H1 (cell line): ENCODE data around the gene TMPO.

Experiments used
- EZH2 ChIP-seq: fragments of 200-600 bp; sonication (generic); IDR thresholded peaks from 2 replicates; pipeline ENCODE4 v1.7.1; 2012; ENCODE audit warnings: low read depth, mild to moderate bottlenecking, moderate library complexity, low read length, inconsistent platforms; ENCODE audit not compliant: severe bottlenecking
- NANOG ChIP-seq: IDR thresholded peaks from 2 replicates; pipeline ENCODE4 v1.6.1; 2011; ENCODE audit warnings: low read length, low read depth, mild to moderate bottlenecking, inconsistent platforms; ENCODE audit not compliant: insufficient read depth, poor library complexity, severe bottlenecking
- POLR2AphosphoS5 ChIP-seq: IDR thresholded peaks from 2 replicates; pipeline ENCODE4 v1.6.1; 2011; ENCODE audit warnings: low read depth, low read length
- SIN3A ChIP-seq, 2 experiments: IDR thresholded peaks in 1 of 2; conservative IDR thresholded peaks in 1 of 2; 2 replicates each; pipeline ENCODE4 v1.6.1; 2011 to 2012; ENCODE audit warnings: low read length in 2 of 2, improper control_type of control experiment in 1 of 2, low read depth in 1 of 2, mild to moderate bottlenecking in 1 of 2

DNA sequence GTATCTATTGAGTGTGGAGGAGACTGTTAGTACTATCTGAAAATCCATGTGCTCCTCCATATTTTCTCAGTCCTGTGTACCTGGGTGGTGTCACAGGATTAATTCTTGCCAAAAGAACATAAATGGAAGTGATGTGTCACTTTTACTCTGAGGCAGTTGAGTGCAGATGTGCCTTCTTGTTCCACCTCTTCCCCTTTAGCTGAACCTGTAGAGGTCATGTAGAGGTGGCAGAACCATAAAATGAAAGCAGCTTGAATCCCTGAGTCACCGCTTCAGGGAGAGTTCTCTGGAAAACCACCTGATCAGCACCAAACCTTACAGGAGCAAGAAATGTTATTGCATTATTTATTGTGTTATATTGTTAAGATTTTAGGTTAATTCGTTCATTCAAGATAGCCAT, 63.4 kb downstream of the TMPO start:
- TF ChIP-seq SIN3A (conservative IDR thresholded peaks at IDR 0.05 in 1 of 2, IDR thresholded peaks at IDR 0.05 in 1 of 2; ENCODE audit: low read depth in 1 of 2, low read length in 2 of 2) (no peak), POLR2AphosphoS5 (no peak), NANOG (no peak), EZH2 (no peak)
